IMR-90 (cell line): Measurements from ENCODE around the gene TRIM47. TPM values are rescaled to one million over a fixed set of nuclear protein-coding genes. Genes with fewer than 3 reads are reported as not detected.

Source experiments
- ATAC-seq: fragments of 200-7000 bp; cut with Tn5 transposase; 2 replicates; pipeline ENCODE4 v1.9.1; 2020; ENCODE audit warnings: low read depth, mild to moderate bottlenecking, moderate library complexity
- BruUV-seq: library from RNA; stranded (reverse); fragments of 400-500 nt; replicated peaks from 2 replicates; lab custom pipeline; 2021; lab: Mats Ljungman, UMichigan
- CTCF ChIA-PET: fragments of 300-600 bp; formaldehyde crosslinking; extraction: SDS; loops from one replicate; lab custom pipeline; 2021; ENCODE audit warnings: antibody characterized with exemption; lab: Yijun Ruan, JAX
- POLR2A ChIA-PET: fragments of 300-600 bp; sonication (Branson Sonifier 250); formaldehyde crosslinking; loops from one replicate; lab custom pipeline; 2022; ENCODE audit warnings: antibody characterized with exemption; ENCODE audit not compliant: unreplicated experiment; lab: Charles Lee
- DNase-seq: peaks from one replicate; pipeline ENCODE4 v3.0.0; 2013
- H2AFZ ChIP-seq: replicated peaks from 2 replicates; pipeline ENCODE3; 2013; ENCODE audit warnings: low read length, mild to moderate bottlenecking; ENCODE audit not compliant: poor library complexity
- H2AK5ac ChIP-seq: 2 replicates; pipeline ENCODE4 v1.6.1; 2013; ENCODE audit warnings: low read depth, low read length, inconsistent platforms
- H2AK9ac ChIP-seq: replicated peaks from 2 replicates; pipeline ENCODE3; 2013; ENCODE audit warnings: mild to moderate bottlenecking, low read depth, low read length, moderate library complexity; ENCODE audit not compliant: poor library complexity
- H2BK120ac ChIP-seq: 2 replicates; pipeline ENCODE4 v1.6.1; 2013; ENCODE audit warnings: low read depth, low read length, inconsistent platforms
- H2BK15ac ChIP-seq: 3 replicates; pipeline ENCODE4 v1.6.1; 2013; ENCODE audit warnings: low read depth, low read length, inconsistent platforms
- H2BK20ac ChIP-seq: 2 replicates; pipeline ENCODE4 v1.6.1; 2013; ENCODE audit warnings: low read depth, mild to moderate bottlenecking, inconsistent platforms, low read length, moderate library complexity
- H2BK5ac ChIP-seq: 2 replicates; pipeline ENCODE4 v1.6.1; 2013; ENCODE audit warnings: mild to moderate bottlenecking, low read depth, low read length, inconsistent platforms; ENCODE audit not compliant: poor library complexity, severe bottlenecking
- H3K14ac ChIP-seq: replicated peaks from 2 replicates; pipeline ENCODE4 v1.6.1; 2013; ENCODE audit warnings: low read depth, low read length, inconsistent platforms
- H3K18ac ChIP-seq: 2 replicates; pipeline ENCODE4 v1.6.1; 2013; ENCODE audit warnings: low read depth, low read length, control low read depth
- H3K23ac ChIP-seq: 2 replicates; pipeline ENCODE4 v1.6.1; 2013; ENCODE audit warnings: low read depth, low read length, inconsistent platforms
- H3K27ac ChIP-seq: 2 replicates; pipeline ENCODE4 v1.5.1; 2013; ENCODE audit warnings: mild to moderate bottlenecking, control low read depth, low read length; ENCODE audit not compliant: insufficient read depth
- H3K27me3 ChIP-seq: 2 replicates; pipeline ENCODE4 v1.6.1; 2013; ENCODE audit warnings: low read length; ENCODE audit not compliant: control insufficient read depth, insufficient read depth
- H3K36me3 ChIP-seq: 2 replicates; pipeline ENCODE4 v1.6.1; 2013; ENCODE audit warnings: low read length, mixed read lengths; ENCODE audit not compliant: control insufficient read depth, insufficient read depth
- H3K4ac ChIP-seq: 2 replicates; pipeline ENCODE4 v1.6.1; 2013; ENCODE audit warnings: low read depth, low read length, inconsistent platforms
- H3K4me1 ChIP-seq: 2 replicates; pipeline ENCODE4 v1.6.1; 2013; ENCODE audit warnings: low read length, mixed read lengths; ENCODE audit not compliant: control insufficient read depth, insufficient read depth
- H3K4me2 ChIP-seq: 2 replicates; pipeline ENCODE4 v1.6.1; 2013; ENCODE audit warnings: low read depth, mild to moderate bottlenecking, control low read depth, low read length, moderate library complexity
- H3K4me3 ChIP-seq: 2 replicates; pipeline ENCODE4 v1.5.1; 2013; ENCODE audit warnings: low read depth, mild to moderate bottlenecking, control low read depth, low read length, moderate library complexity; ENCODE audit not compliant: insufficient read depth
- H3K56ac ChIP-seq: 2 replicates; pipeline ENCODE4 v1.6.1; 2013; ENCODE audit warnings: low read length, inconsistent platforms; ENCODE audit not compliant: insufficient read depth; ENCODE audit errors: extremely low read depth
- H3K79me1 ChIP-seq, 2 experiments: 2 replicates each; pipeline ENCODE4 v1.6.1; 2013; ENCODE audit warnings: low read length in 2 of 2, inconsistent platforms in 1 of 2, low read depth in 1 of 2
- H3K9ac ChIP-seq: 2 replicates; pipeline ENCODE4 v1.6.1; 2013; ENCODE audit warnings: low read depth, low read length, control low read depth
- H3K9me1 ChIP-seq: 2 replicates; pipeline ENCODE4 v1.6.1; 2013; ENCODE audit warnings: low read length, inconsistent platforms; ENCODE audit not compliant: insufficient read depth
- H3K9me3 ChIP-seq: 2 replicates; pipeline ENCODE4 v1.6.1; 2013; ENCODE audit warnings: low read length; ENCODE audit not compliant: control insufficient read depth, insufficient read depth
- H4K20me1 ChIP-seq: 2 replicates; pipeline ENCODE4 v1.6.1; 2013; ENCODE audit warnings: low read length, inconsistent platforms; ENCODE audit not compliant: insufficient read depth
- H4K5ac ChIP-seq: 2 replicates; pipeline ENCODE4 v1.6.1; 2013; ENCODE audit warnings: mild to moderate bottlenecking, low read depth, low read length, control low read depth
- H4K8ac ChIP-seq, 2 experiments: 2 replicates each; pipeline ENCODE4 v1.6.1; 2013; ENCODE audit warnings: low read depth in 2 of 2, low read length in 2 of 2, control low read depth in 1 of 2, inconsistent platforms in 1 of 2
- H4K91ac ChIP-seq: 2 replicates; pipeline ENCODE4 v1.6.1; 2013; ENCODE audit warnings: low read depth, low read length, inconsistent platforms; ENCODE audit not compliant: insufficient read depth
- BHLHE40 ChIP-seq: fragments of 150-350 bp; IDR thresholded peaks from 2 replicates; pipeline ENCODE4 v1.6.1; 2016; ENCODE audit warnings: mild to moderate bottlenecking, low read depth, low read length
- CEBPB ChIP-seq: IDR thresholded peaks from 2 replicates; pipeline ENCODE4 v1.6.1; 2012; ENCODE audit warnings: low read depth, low read length, improper control_type of control experiment
- CHD1 ChIP-seq: IDR thresholded peaks from 2 replicates; pipeline ENCODE4 v1.6.1; 2012; ENCODE audit warnings: low read depth, low read length, improper control_type of control experiment
- CTCF ChIP-seq: conservative IDR thresholded peaks from 2 replicates; pipeline ENCODE4 v1.5.1; 2012; ENCODE audit warnings: mild to moderate bottlenecking, low read depth, low read length, improper control_type of control experiment
- ELK1 ChIP-seq: fragments of 150-350 bp; IDR thresholded peaks from 2 replicates; pipeline ENCODE4 v1.6.1; 2016; ENCODE audit warnings: low read depth, mild to moderate bottlenecking, low read length, moderate library complexity, borderline replicate concordance
- FOS ChIP-seq: fragments of 150-350 bp; IDR thresholded peaks from 2 replicates; pipeline ENCODE4 v1.6.1; 2016; ENCODE audit warnings: low read depth, low read length
- MAFK ChIP-seq: IDR thresholded peaks from 2 replicates; pipeline ENCODE4 v1.6.1; 2012; ENCODE audit warnings: low read depth, low read length, improper control_type of control experiment
- MAZ ChIP-seq: IDR thresholded peaks from 2 replicates; pipeline ENCODE4 v1.6.1; 2012; ENCODE audit warnings: low read depth, mild to moderate bottlenecking, low read length, improper control_type of control experiment, moderate library complexity, borderline replicate concordance
- MXI1 ChIP-seq: IDR thresholded peaks from 2 replicates; pipeline ENCODE4 v1.6.1; 2012; ENCODE audit warnings: low read depth, mild to moderate bottlenecking, low read length, moderate library complexity, borderline replicate concordance
- POLR2A ChIP-seq: IDR thresholded peaks from 2 replicates; pipeline ENCODE4 v1.6.1; 2012; ENCODE audit warnings: mild to moderate bottlenecking, low read depth, low read length
- RAD21 ChIP-seq: IDR thresholded peaks from 2 replicates; pipeline ENCODE4 v1.6.1; 2012; ENCODE audit warnings: low read length, improper control_type of control experiment
- RCOR1 ChIP-seq: IDR thresholded peaks from 2 replicates; pipeline ENCODE4 v1.6.1; 2012; ENCODE audit warnings: mild to moderate bottlenecking, low read length, improper control_type of control experiment; ENCODE audit not compliant: insufficient replicate concordance
- RFX5 ChIP-seq: IDR thresholded peaks from 2 replicates; pipeline ENCODE4 v1.8.0; 2012; ENCODE audit warnings: low read depth, mild to moderate bottlenecking, low read length, moderate library complexity
- SMC3 ChIP-seq: fragments of 150-350 bp; IDR thresholded peaks from 2 replicates; pipeline ENCODE4 v1.6.1; 2016; ENCODE audit warnings: low read depth, mild to moderate bottlenecking, antibody characterized with exemption, low read length, moderate library complexity
- USF2 ChIP-seq: fragments of 150-350 bp; IDR thresholded peaks from 2 replicates; pipeline ENCODE4 v1.6.1; 2017; ENCODE audit warnings: mild to moderate bottlenecking, antibody characterized with exemption, low read length, low read depth
- WGBS, 2 experiments: methylation state at CpG; one replicate each; pipeline versions ENCODE4 v1.1.5 to v1.1.7; 2013; ENCODE audit warnings: missing lambda C conversion rate in 2 of 2; ENCODE audit not compliant: insufficient read length in 1 of 2; ENCODE audit errors: extremely low coverage in 2 of 2; 5-methylcytosine and 5-hydroxymethylcytosine counted together
- dilution Hi-C: fragments of 300-500 bp; cut with HindIII; formaldehyde crosslinking; loops from one replicate; pipeline ENCODE4 v1.14.3; 2018; ENCODE audit warnings: low sequenced_read_pairs; ENCODE audit not compliant: unreplicated experiment
- in situ Hi-C: fragments of 300-500 bp; cut with MboI; formaldehyde crosslinking; loops from 3 replicates; pipeline ENCODE4 v1.14.3; 2019; ENCODE audit warnings: low sequenced_read_pairs, inconsistent platforms, mixed read lengths
- intact Hi-C: fragments of 100-400 bp; cut with micrococcal nuclease; formaldehyde crosslinking; loops from 2 replicates; pipeline ENCODE4 v1.10.0; 2022
- polyA plus RNA-seq, 3 experiments: library from polyadenylated mRNA; depleted of rRNA; stranded (reverse); fragments of >200 nt; gene quantifications; 2 replicates each; pipeline ENCODE4 v1.2.3, GENCODE V29; 2012; ENCODE audit warnings: low replicate concordance in 1 of 3
- total RNA-seq: library from RNA; depleted of rRNA; stranded (reverse); fragments of >200 nt; gene quantifications from 2 replicates; pipeline ENCODE4 v1.2.3, GENCODE V29; 2012

Gene TRIM47
- total and polyA plus RNA-seq, 2 of the 4 experiments (the other 2 are of a cell fraction) = 1.4 to 7.5 TPM

- ChIA-PET CTCF (interaction anchor here (0.7 kb wide), 1 partner anchor 106 kb away, joined by 7 read pairs; no protein-coding TSS in a partner anchor), POLR2A (interaction anchor here (0.6 kb wide), 2 partner anchors 34 to 1085 kb away, joined by 3 to 6 read pairs; partner anchors contain the start of gene WBP2)
- no peak overlapping the region for H4K8ac ChIP-seq
- intact Hi-C loops (no loop called here), dilution Hi-C loops (no loop called here), in situ Hi-C loops (no loop called here)
- H2BK15ac ChIP-seq = no peak overlapping the region
- H2AK9ac ChIP-seq = peak overlapping the region; percentile 37
- no peak overlapping the region for H4K5ac ChIP-seq
- peaks cover 8% of the 10 kb centered on the region; the same call in 1 of the 2 replicates for H3K9me1 ChIP-seq
- H3K18ac ChIP-seq = no peak overlapping the region
- H3K56ac ChIP-seq = no peak overlapping the region
- DNase-seq (no peak), ATAC-seq (no peak)
- no peak overlapping the region for H3K4me3 ChIP-seq
- H3K14ac ChIP-seq = no peak overlapping the region
- H2BK20ac ChIP-seq = no peak overlapping the region
- no peak overlapping the region for H2BK120ac ChIP-seq
- TF ChIP-seq FOS (no peak), RAD21 (no peak), USF2 (no peak), CEBPB (no peak), CHD1 (no peak), SMC3 (no peak), MAZ (no peak), CTCF (no peak), MXI1 (no peak), ELK1 (no peak), RFX5 (no peak), RCOR1 (no peak), MAFK (no peak), POLR2A (no peak), BHLHE40 (no peak)
- H3K79me1 ChIP-seq = peaks cover 4 to 21% of the 10 kb centered on the region in 2 experiments; a peak in 2 of 4 replicates
- no peak overlapping the region for H3K23ac ChIP-seq
- no peak overlapping the region for H3K4ac ChIP-seq
- no peaks in the 10 kb centered on the region for H3K9me3 ChIP-seq
- WGBS, 2 experiments = no CpG with 5 or more reads among the region's 6 CpGs
- no peak overlapping the region for H3K27ac ChIP-seq
- H3K9ac ChIP-seq = no peak overlapping the region
- no peaks in the 10 kb centered on the region for H3K4me1 ChIP-seq
- peaks cover 19% of the 10 kb centered on the region for H3K36me3 ChIP-seq
- H2BK5ac ChIP-seq = no peak overlapping the region
- BruUV-seq = no TSS peak
- no peak overlapping the region for H2AK5ac ChIP-seq
- H4K91ac ChIP-seq = no peak overlapping the region
- H4K20me1 ChIP-seq = peaks cover 4% of the 10 kb centered on the region; the same call in 1 of the 2 replicates
- no peak overlapping the region for H3K4me2 ChIP-seq
- H2AFZ ChIP-seq = no peak overlapping the region
- H3K27me3 ChIP-seq = no peaks in the 10 kb centered on the region
These were observed 11.1 kb upstream of the TRIM47 start for GRCh38 chr17:75889454-75889853.
